DND-41 (cell line): ENCODE data around the gene TMEM238.
A peak's percentile ranks its signal among the peaks of the same experiment; 100 is the strongest.
"Not testable (repeated sequence)": the region's sequence is repeated elsewhere in the genome, so short reads cannot be mapped to it uniquely, and the experiment has no call there.

Experiments
- ATAC-seq: fragments of 200-7000 bp; cut with Tn5 transposase; 3 replicates; pipeline ENCODE4 v1.9.1; 2021; ENCODE audit warnings: low read depth; ENCODE audit not compliant: insufficient read depth
- DNase-seq: peaks from one replicate; pipeline ENCODE4 v3.0.0-alpha.2; 2020
- H2AFZ ChIP-seq: 2 replicates; pipeline ENCODE4 v1.6.0; 2012; ENCODE audit warnings: low read depth, low read length
- H3K27ac ChIP-seq: 2 replicates; pipeline ENCODE4 v1.5.1; 2012; ENCODE audit warnings: low read length, inconsistent platforms
- H3K27me3 ChIP-seq: fragments of 200-600 bp; sonication (generic); 2 replicates; pipeline ENCODE4 v1.6.0; 2012; ENCODE audit warnings: low read length, mild to moderate bottlenecking, inconsistent platforms; ENCODE audit not compliant: insufficient read depth, poor library complexity
- H3K36me3 ChIP-seq: 2 replicates; pipeline ENCODE4 v1.5.1; 2012; ENCODE audit warnings: low read length, inconsistent platforms; ENCODE audit not compliant: insufficient read depth
- H3K4me1 ChIP-seq: 2 replicates; pipeline ENCODE4 v1.5.1; 2012; ENCODE audit warnings: mild to moderate bottlenecking, low read length; ENCODE audit not compliant: insufficient read depth
- H3K4me2 ChIP-seq: 2 replicates; pipeline ENCODE4 v1.6.0; 2012; ENCODE audit warnings: mild to moderate bottlenecking, moderate library complexity, low read length, inconsistent platforms; ENCODE audit not compliant: insufficient read depth
- H3K4me3 ChIP-seq, 2 experiments: fragments of 200-600 bp in 1 of 2; shearing (Covaris generic) in 1 of 2; 2 replicates each; pipeline ENCODE4 v1.5.1; 2012 to 2016; ENCODE audit warnings: inconsistent platforms in 2 of 2, low read length in 2 of 2, mild to moderate bottlenecking in 2 of 2, low read depth in 1 of 2, moderate library complexity in 1 of 2
- H3K79me2 ChIP-seq: 2 replicates; pipeline ENCODE4 v1.6.0; 2012; ENCODE audit warnings: low read length, inconsistent platforms; ENCODE audit not compliant: insufficient read depth
- H3K9ac ChIP-seq: 2 replicates; pipeline ENCODE4 v1.6.0; 2012; ENCODE audit warnings: low read depth, mild to moderate bottlenecking, inconsistent platforms, low read length, moderate library complexity
- H3K9me3 ChIP-seq: 2 replicates; pipeline ENCODE4 v1.5.1; 2012; ENCODE audit warnings: low read length, moderate library complexity, mild to moderate bottlenecking, inconsistent platforms; ENCODE audit not compliant: insufficient read depth, severe bottlenecking
- H4K20me1 ChIP-seq: 2 replicates; pipeline ENCODE4 v1.6.0; 2012; ENCODE audit warnings: low read length; ENCODE audit not compliant: insufficient read depth
- CTCF ChIP-seq: IDR thresholded peaks from 2 replicates; pipeline ENCODE4 v1.5.1; 2012; ENCODE audit warnings: borderline replicate concordance, low read length, moderate library complexity, mild to moderate bottlenecking; ENCODE audit not compliant: poor library complexity, severe bottlenecking; ENCODE audit errors: extremely low read depth
- EZH2 ChIP-seq: IDR thresholded peaks from 3 replicates; pipeline ENCODE4 v1.6.1; 2012; ENCODE audit warnings: borderline replicate concordance, low read depth, mild to moderate bottlenecking, moderate library complexity, low read length, inconsistent platforms; ENCODE audit not compliant: severe bottlenecking

TMEM238 gene

GRCh38 chr19:55407800-55408532 lies 23.9 kb upstream of the TMEM238 start:
- Histone ChIP-seq H4K20me1 (peaks cover 37% of the 10 kb centered on the region), H3K79me2 (peaks cover 42% of the 10 kb centered on the region), H2AFZ (peak overlapping the region; percentile 91), H3K9ac (peak overlapping the region; percentile 97), H3K9me3 (peaks cover 15% of the 10 kb centered on the region), H3K4me3 (peak overlapping the region; percentile 89 to 90; a peak in 3 of 4 replicates), H3K4me1 (peaks cover 41% of the 10 kb centered on the region), H3K4me2 (peak overlapping the region; percentile 92), H3K36me3 (peaks cover 42% of the 10 kb centered on the region), H3K27me3 (no peaks in the 10 kb centered on the region), H3K27ac (peak overlapping the region; percentile 99)
- TF ChIP-seq EZH2: no peak
- TF ChIP-seq CTCF: no peak
- peak; percentile 99 for DNase-seq
- peak; percentile 93 for ATAC-seq

- H3K4me1 ChIP-seq: peaks cover 46% of the 10 kb centered on the region
- H4K20me1 ChIP-seq: peaks cover 42% of the 10 kb centered on the region
- H3K36me3 ChIP-seq: peaks cover 47% of the 10 kb centered on the region
- peak within 1 kb of the TSS; percentile 91 for H2AFZ ChIP-seq
- peaks cover 47% of the 10 kb centered on the region for H3K79me2 ChIP-seq
- H3K4me2 ChIP-seq: peak within 1 kb of the TSS; percentile 92
- not testable (repeated sequence) for DNase-seq, H3K27me3 ChIP-seq, ATAC-seq
- H3K9ac ChIP-seq: peak within 1 kb of the TSS; percentile 97
- H3K27ac ChIP-seq: peak within 1 kb of the TSS; percentile 99
- peaks cover 15% of the 10 kb centered on the region for H3K9me3 ChIP-seq
- H3K4me3 ChIP-seq: peak within 1 kb of the TSS; percentile 89 to 90
These were observed 23.4 kb upstream of the TMEM238 start, which contains the start of gene UBE2S for GRCh38 chr19:55407550-55407799. TSS of gene UBE2S (minus strand) at chr19:55407788. CDS start at chr19:55407589, 199 bp downstream.

DNA sequence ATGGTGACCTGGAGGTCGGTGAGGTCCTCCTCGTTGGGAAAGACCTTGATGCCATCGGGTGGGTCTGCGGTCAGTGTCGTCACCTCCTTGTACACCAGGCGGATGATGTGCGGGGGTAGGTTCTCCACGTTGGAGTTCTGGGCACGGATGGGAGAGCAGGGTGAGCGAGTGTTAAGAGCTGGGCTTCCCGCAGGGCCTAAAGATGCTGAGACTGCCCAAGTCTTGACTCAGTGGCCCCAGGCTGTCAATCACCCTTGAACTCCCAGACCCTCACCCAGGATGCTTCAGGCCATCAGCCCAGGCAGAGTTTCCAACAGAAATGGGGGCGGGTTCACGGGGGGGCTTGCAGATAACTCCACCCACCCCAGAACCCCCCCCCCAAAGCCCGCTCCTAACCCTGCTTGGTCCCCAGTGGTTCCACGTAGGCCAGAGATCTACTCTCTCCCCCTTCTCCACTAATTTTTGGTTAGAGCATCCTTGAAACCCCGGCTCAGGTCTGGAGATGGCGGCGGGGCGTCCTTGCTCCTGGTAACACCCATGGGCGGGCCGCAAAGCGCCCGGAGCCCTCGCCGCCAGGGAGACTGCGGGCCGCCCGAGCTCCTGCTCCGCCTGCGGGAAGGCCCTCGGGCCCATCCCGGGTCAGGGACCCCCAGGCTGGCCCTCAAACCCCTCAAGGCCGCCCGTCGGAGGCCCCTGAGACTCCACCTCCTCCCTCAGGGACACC lies 22.9 kb upstream of the TMEM238 start:
- no peak for TF ChIP-seq EZH2
- TF ChIP-seq CTCF: no peak
- H3K27ac ChIP-seq: peak overlapping the region; percentile 86
- no peaks in the 10 kb centered on the region for H3K27me3 ChIP-seq
- peak overlapping the region; percentile 89 to 90 for H3K4me3 ChIP-seq
- DNase-seq (peak; percentile 49), ATAC-seq (no peak)
- no peak overlapping the region for H2AFZ ChIP-seq
- peak overlapping the region; percentile 97 for H3K9ac ChIP-seq
- H3K9me3 ChIP-seq: peaks cover 15% of the 10 kb centered on the region
- H3K36me3 ChIP-seq: peaks cover 52% of the 10 kb centered on the region
- H3K4me2 ChIP-seq: peak overlapping the region; percentile 92
- peaks cover 52% of the 10 kb centered on the region for H3K79me2 ChIP-seq
- peaks cover 46% of the 10 kb centered on the region for H3K4me1 ChIP-seq
- H4K20me1 ChIP-seq: peaks cover 47% of the 10 kb centered on the region
